NCI-H1417 treated with DMSO at 0.1 percent for 48 hours (cell line): ENCODE measurements around the gene XIRP1.

Experiments used
- DNase-seq: peaks from one replicate; lab custom pipeline; 2025; lab: John Stamatoyannopoulos, UW

Gene XIRP1

DNA sequence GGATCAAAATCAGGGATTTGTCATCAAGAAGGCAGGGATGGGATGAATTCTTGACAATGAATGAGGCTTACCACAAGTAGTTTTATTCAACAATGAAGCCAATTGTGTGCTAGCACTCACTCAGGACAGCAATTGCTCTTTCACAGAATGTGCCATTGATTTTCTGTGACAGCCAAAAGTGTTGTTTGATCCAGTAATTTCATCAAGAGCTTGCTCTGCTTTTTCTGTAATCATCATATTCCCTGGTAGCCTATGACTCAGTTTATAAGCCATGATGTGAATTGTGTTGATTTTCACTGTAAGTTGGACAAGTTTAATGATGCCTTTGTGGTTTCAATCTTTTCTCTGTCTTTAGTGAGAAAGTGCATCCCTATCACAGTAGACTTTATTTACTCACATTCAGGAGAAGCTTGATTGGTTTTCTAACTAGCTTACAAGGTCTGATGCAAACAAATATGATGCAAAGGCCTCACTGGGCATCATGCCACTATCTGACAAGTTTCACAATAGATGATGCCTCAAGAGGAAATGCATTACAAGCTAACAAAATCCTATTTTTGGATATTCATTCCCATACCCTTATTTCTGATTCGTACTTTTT lies 25.4 kb downstream of the XIRP1 start:
- no peak for DNase-seq

DNA sequence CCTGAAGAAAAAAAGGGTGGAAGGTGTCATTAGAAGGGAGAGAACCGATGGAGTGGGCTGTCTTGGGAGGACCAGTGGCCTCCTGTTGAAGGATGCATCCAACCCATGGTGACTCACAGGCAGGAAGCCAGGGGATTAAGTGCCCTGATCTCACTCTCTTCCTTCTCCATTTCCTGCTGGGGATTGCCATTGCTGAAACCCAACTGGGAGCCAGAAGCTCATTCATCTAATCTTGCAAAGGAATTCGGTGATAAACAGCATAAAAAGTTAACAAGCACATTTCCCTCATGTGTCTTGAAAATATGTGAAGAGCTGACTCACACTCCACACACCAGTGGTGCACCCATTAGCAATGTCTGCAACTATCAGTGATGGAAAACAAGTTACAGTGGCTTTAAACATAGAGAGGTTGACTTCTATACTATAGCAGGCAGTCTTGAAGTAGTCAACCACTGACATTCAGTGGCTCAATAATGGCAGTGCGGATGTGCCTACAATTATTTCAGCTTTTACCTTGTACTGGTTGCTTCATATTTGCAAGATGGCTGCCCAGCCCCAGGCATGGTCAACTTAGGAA lies 26.2 kb downstream of the XIRP1 start:
- no peak for DNase-seq

- DNase-seq = no peak
Observed at GRCh38 chr3:39165518-39165917, 26.9 kb downstream of the XIRP1 start.

GRCh38 chr3:39164414-39164813 lies 28.0 kb downstream of the XIRP1 start:
- DNase-seq = no peak

GRCh38 chr3:39158148-39158715 lies 34.2 kb downstream of the XIRP1 start:
- DNase-seq = no peak

DNA sequence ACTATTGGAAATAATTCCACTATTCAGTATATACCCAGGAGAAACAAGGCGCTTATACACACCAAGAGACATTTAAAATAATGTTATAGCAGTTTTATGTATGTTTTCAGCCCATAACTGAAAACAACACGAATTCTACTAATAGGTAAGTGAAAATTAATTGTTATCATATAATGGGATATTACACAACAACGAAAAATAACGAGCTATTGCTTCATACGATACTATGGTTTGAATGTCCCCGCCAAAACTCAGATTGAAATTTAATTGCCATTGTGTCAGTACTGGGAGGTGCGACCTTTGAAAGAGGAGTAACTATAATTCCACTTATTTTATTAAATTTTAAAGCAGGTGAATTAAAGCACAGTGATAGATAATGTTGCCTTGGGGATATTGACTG lies 35.0 kb downstream of the XIRP1 start:
- no peak for DNase-seq

DNA sequence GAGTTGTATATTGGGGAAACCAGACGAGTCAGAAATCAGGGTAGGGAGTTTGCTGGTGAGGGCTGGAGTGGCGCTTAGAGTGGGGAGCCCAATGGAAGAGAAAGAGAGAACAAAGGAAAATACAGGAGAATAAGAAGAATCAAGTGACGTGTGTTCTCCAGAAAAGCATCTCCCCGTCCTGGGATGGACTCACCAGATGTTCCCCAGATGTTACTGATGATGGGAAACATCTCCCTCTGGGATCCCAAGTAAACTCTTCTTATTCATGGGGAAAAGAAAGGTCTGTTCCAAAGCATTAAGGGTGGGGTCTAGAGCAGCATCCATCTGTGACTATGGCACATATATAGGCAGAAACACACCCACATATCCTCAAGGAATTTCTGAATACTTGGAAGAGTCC lies 36.0 kb downstream of the XIRP1 start:
- no peak for DNase-seq

- DNase-seq = no peak
Observed at GRCh38 chr3:39154280-39155021, 37.9 kb downstream of the XIRP1 start.

DNA sequence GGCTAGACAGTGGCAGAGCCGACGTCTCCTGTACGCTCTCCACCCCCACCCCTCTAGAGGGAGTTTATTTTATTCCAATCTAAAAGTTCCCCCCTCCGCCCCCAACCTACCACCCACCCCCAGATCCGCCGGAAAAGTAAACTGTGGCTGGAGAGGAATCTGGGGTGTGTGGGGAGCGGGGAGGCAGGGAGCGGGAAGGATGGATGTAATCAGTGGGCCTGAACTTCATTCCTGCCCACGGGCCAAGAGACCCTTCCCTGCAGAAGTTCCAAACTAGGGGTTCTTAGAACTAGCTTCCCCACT lies 38.5 kb downstream of the XIRP1 start:
- no peak for DNase-seq

- no peak for DNase-seq
Observed at GRCh38 chr3:39150803-39151631, 41.4 kb downstream of the XIRP1 start.

DNA sequence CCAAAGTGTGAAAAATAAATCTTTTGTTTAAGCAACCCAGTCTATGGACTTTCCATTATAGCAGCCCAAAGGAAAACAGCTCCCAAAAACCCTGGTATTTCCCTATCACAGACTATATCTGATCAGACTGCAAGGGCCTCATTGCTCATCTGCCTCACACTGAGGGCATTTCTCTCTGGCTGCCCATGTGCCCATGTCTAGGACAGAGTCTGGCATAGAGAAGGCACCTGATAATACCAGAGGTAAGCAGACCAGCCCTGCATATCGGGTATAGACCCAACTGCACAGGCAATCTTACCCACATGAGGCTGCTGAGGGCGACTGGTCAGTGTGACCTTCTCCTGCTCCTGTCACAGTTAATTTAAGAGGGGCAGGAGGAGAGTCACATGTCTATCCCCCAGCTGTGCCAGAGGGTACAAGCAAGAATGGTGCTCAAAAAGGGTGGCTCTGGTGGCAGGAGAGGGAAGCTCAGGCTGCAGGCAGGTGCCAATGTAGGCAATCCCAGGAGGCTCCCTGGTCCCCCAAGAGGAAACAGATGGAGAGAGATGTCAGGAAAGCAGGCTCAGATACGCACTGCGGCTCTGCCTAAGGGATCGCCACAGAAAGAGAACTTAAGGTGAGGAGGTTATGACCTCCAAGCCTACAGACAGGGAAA lies 42.1 kb downstream of the XIRP1 start:
- DNase-seq = no peak

DNA sequence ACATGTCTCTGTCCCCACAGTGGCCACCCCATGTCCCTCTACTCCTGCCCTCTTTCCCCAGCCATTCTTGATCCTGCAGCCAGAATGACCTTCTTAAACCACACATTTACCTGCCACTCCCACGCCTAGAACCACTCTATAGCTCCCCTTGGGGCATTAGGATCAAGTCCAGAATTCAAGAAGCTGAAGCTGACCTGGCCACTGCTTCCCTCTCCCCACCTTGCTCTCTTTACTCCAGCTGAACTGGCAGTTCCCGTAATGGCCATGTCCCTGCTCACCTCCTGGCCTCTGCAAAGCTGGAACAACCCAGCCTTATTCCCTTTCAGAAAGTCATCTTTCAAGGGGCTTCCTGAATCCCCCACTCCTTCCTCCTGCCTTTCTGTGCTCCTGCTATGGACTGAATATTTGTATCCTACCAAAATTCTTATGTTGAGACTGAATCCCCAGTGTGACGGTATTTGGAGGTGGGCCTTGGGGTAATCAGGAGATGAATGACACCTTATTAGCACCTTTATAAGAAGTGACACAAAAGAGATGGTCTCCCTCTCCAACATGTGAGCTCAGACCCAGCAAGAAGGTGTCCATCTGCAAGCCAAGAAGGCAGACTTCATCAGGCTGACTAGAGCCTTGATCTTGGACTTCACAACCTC lies 42.8 kb downstream of the XIRP1 start:
- DNase-seq = no peak

DNA sequence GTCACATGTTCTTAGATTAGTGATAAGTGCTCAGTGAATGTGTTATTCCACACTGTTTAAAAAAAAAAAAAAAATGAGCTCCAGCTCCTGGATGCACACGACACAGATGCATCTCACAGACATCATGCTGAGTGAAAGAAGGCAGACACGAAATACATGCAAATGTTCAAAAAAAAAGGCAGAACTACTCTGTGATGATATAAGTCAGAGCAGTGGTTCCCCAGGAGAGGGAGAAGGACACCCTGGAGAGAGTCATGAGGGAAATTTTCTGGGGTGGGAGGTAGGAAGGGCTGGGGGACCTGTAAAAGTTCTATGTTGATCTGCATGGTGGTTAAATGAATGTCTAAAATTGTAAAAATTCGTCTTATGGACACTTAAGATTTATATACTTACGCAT lies 43.3 kb downstream of the XIRP1 start:
- no peak for DNase-seq

GRCh38 chr3:39148435-39149058 lies 43.8 kb downstream of the XIRP1 start:
- DNase-seq = no peak

DNA sequence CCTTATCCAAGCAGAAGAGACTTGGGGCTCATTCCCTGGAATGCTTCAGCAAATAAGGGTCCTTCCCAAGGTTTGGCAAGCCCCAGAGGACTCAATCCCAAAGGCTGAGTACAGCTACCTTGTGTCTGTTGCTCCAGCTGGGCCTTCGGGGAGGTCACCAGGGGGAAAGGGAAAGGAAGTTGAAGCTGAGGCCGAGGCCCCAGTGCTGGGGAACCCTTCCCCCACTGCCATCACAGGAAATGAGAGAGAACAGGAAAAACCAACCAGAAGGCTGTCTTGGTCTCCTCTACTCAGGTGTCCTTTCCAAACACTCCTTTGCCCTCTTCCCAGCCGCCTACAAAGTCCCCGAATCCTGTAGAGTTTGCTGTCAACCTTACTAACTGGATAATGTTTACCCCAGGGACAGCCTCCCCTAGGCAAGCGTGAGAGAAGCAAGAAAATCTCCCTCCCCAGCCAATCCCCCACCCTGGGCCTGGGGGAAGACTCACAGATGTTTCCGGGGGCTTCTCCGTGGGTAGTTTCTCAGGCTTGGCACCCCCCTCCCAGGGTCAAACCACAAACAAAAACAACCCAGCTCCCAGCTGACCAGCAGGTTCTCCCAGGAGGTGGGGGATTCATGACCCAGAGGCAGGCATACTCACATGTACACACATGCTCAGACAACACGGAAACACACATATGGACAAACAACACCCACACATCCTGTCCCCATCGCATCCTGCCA lies 44.5 kb downstream of the XIRP1 start:
- no peak for DNase-seq

DNA sequence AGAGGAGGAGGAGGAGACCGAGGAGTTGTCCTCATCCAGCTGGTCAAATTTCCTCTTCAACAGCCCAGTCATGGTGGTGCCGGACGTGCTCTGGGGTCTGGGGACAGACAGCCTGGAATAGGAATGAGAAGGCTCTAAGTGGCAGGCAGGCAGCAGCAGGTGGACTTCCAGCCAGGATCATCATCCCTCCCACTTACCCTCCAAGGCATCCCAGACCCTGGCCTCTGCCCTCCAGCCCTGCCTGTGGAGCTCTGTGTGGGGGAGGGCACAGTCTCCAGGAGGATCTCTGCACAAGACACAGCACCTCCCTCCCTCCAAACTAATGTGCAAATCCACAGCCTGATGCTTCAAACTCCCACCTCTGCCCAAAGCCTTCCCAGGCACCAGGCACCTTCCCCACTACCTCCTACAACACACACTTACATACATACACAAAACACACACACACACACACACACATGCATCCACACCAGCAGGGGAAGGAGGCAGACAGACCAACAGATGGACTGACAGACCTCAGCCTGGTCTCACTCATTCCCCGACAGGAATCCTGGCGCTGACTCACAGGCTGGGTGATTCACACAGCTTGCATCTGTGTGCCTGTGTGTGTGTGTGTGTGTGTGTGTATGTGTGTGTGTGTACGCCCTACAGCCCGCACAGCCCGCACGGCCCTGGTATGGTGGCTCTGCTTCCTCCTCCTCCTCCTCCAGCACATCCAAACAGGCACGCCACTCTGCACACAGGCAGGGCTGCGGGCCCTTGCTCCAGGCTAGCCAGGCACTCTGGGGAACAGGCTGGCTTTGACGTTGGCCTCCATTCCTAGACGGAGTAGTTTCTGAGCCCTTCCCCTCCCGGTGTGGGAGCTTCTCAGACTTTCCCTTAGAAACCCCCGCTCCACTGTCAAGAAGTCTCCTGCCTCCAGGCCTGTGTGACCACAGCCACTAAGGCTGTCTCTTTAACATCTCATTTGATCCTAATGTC lies 45.5 kb downstream of the XIRP1 start:
- DNase-seq = no peak

- DNase-seq = no peak
Observed at GRCh38 chr3:39146083-39146501, 46.3 kb downstream of the XIRP1 start.

GRCh38 chr3:39144748-39145380 lies 47.5 kb downstream of the XIRP1 start:
- no peak for DNase-seq
